ENCODE data around the gene SMAP2.

Gene SMAP2

GRCh38 chr1:40389871-40390560 lies 16.5 kb downstream of the SMAP2 start:
- Histone ChIP-seq H4K20me1 (no peaks in the 10 kb centered on the region), H3K9me3 (replicated peaks in 1 of 11) (peaks cover 0 to 21% (median 6%) of the 10 kb centered on the region in 11 experiments; a peak in 8 of 22 replicates), H3K4me3 (peak overlapping the region in 1 of 10 experiments; percentile 5; a peak in 1 of 20 replicates), H3K4me2 (peak overlapping the region in 7 of 11 experiments; percentile 0 to 98 (median 63); a peak in 11 of 22 replicates), H3K4me1 (peaks cover 48 to 95% (median 88%) of the 10 kb centered on the region in 10 experiments), H3K9ac (peak overlapping the region in 3 of 11 experiments; percentile 4 to 98 (median 86); a peak in 4 of 22 replicates), H3K36me3 (peaks cover 13 to 38% (median 19%) of the 10 kb centered on the region in 11 experiments), H3K27ac (peak overlapping the region; percentile 5 to 100 (median 77); a peak in 16 of 22 replicates), H3K27me3 (no peaks in the 10 kb centered on the region)
- peak in 3 of 11 experiments; percentile 18 to 71 (median 65); a peak in 3 of 22 replicates for TF ChIP-seq Cebpa-rat (IDR thresholded peaks at IDR 0.05)

GRCh38 chr1:40390857-40391256 lies 17.3 kb downstream of the SMAP2 start:
- peak overlapping the region in 3 of 11 experiments; percentile 68 to 86 (median 85); a peak in 6 of 22 replicates for H3K9ac ChIP-seq
- H4K20me1 ChIP-seq: no peaks in the 10 kb centered on the region
- H3K27ac ChIP-seq: peak overlapping the region in 9 of 11 experiments; percentile 1 to 100 (median 84); a peak in 15 of 22 replicates
- no peak for TF ChIP-seq Cebpa-rat (IDR thresholded peaks at IDR 0.05)
- H3K4me2 ChIP-seq: peak overlapping the region in 8 of 11 experiments; percentile 43 to 98 (median 65); a peak in 15 of 22 replicates
- H3K27me3 ChIP-seq: no peaks in the 10 kb centered on the region
- peaks cover 13 to 45% (median 22%) of the 10 kb centered on the region in 11 experiments for H3K36me3 ChIP-seq
- H3K9me3 ChIP-seq (replicated peaks in 1 of 11): peaks cover 0 to 21% (median 6%) of the 10 kb centered on the region in 11 experiments; a peak in 8 of 22 replicates
- H3K4me3 ChIP-seq: 0 out of 20 replicates have a peak overlapping the region, but pooled peaks of 1 of the 10 experiments have one; percentile 5
- H3K4me1 ChIP-seq: peaks cover 41 to 97% (median 90%) of the 10 kb centered on the region in 10 experiments

- H3K36me3 ChIP-seq: peaks cover 13 to 48% (median 22%) of the 10 kb centered on the region in 11 experiments
- peaks cover 39 to 100% (median 90%) of the 10 kb centered on the region in 10 experiments for H3K4me1 ChIP-seq
- no peak for TF ChIP-seq Cebpa-rat (IDR thresholded peaks at IDR 0.05)
- peak overlapping the region in 3 of 11 experiments; percentile 68 to 86 (median 85); a peak in 5 of 22 replicates for H3K9ac ChIP-seq
- peak overlapping the region in 2 of 10 experiments; percentile 3 to 4; a peak in 2 of 20 replicates for H3K4me3 ChIP-seq
- H4K20me1 ChIP-seq: no peaks in the 10 kb centered on the region
- H3K9me3 ChIP-seq (replicated peaks in 1 of 11): peaks cover 0 to 21% (median 7%) of the 10 kb centered on the region in 11 experiments; a peak in 8 of 22 replicates
- H3K4me2 ChIP-seq: peak overlapping the region; percentile 21 to 98 (median 50); a peak in 19 of 22 replicates
- no peaks in the 10 kb centered on the region for H3K27me3 ChIP-seq
- peak overlapping the region in 10 of 11 experiments; percentile 15 to 100 (median 80); a peak in 13 of 22 replicates for H3K27ac ChIP-seq
These were observed 18.2 kb downstream of the SMAP2 start for GRCh38 chr1:40391688-40392145.

GRCh38 chr1:40392221-40392620 lies 18.7 kb downstream of the SMAP2 start:
- Histone ChIP-seq H3K27ac (peak overlapping the region in 8 of 11 experiments; percentile 28 to 100 (median 84); a peak in 14 of 22 replicates), H3K9ac (peak overlapping the region in 3 of 11 experiments; percentile 68 to 86 (median 85); a peak in 5 of 22 replicates), H3K36me3 (peaks cover 13 to 50% (median 22%) of the 10 kb centered on the region in 11 experiments), H3K9me3 (replicated peaks in 1 of 11) (peaks cover 0 to 21% (median 7%) of the 10 kb centered on the region in 11 experiments; a peak in 8 of 22 replicates), H3K4me1 (peaks cover 35 to 100% (median 90%) of the 10 kb centered on the region in 10 experiments), H3K4me2 (peak overlapping the region; percentile 21 to 98 (median 50); a peak in 18 of 22 replicates), H3K27me3 (no peaks in the 10 kb centered on the region), H4K20me1 (no peaks in the 10 kb centered on the region), H3K4me3 (peak overlapping the region in 2 of 10 experiments; percentile 5 to 6; a peak in 2 of 20 replicates)
- no peak for TF ChIP-seq Cebpa-rat (IDR thresholded peaks at IDR 0.05)

GRCh38 chr1:40393173-40393572 lies 19.6 kb downstream of the SMAP2 start:
- no peak for TF ChIP-seq Cebpa-rat (IDR thresholded peaks at IDR 0.05)
- peaks cover 28 to 100% (median 90%) of the 10 kb centered on the region in 10 experiments; a peak in 19 of 20 replicates for H3K4me1 ChIP-seq
- H3K9ac ChIP-seq: peak overlapping the region in 5 of 11 experiments; percentile 46 to 86 (median 68); a peak in 9 of 22 replicates
- H3K9me3 ChIP-seq (replicated peaks in 1 of 11): peaks cover 0 to 27% (median 7%) of the 10 kb centered on the region in 11 experiments; a peak in 8 of 22 replicates
- peak overlapping the region in 10 of 11 experiments; percentile 3 to 98 (median 54); a peak in 17 of 22 replicates for H3K4me2 ChIP-seq
- peak overlapping the region in 1 of 10 experiments; percentile 12; a peak in 2 of 20 replicates for H3K4me3 ChIP-seq
- H3K36me3 ChIP-seq: peaks cover 13 to 56% (median 27%) of the 10 kb centered on the region in 11 experiments
- H3K27ac ChIP-seq: peak overlapping the region in 8 of 11 experiments; percentile 24 to 100 (median 84); a peak in 14 of 22 replicates
- H3K27me3 ChIP-seq: no peaks in the 10 kb centered on the region
- no peaks in the 10 kb centered on the region for H4K20me1 ChIP-seq

GRCh38 chr1:40394491-40395172 lies 21.1 kb downstream of the SMAP2 start:
- Histone ChIP-seq H3K9me3 (replicated peaks in 1 of 11) (peaks cover 0 to 21% (median 0%) of the 10 kb centered on the region in 11 experiments; a peak in 4 of 22 replicates), H3K4me2 (peak overlapping the region in 10 of 11 experiments; percentile 0 to 98 (median 54); a peak in 18 of 22 replicates), H3K27ac (peak overlapping the region in 10 of 11 experiments; percentile 6 to 100 (median 80); a peak in 17 of 22 replicates), H3K4me3 (peak overlapping the region in 1 of 10 experiments; percentile 28; a peak in 3 of 20 replicates), H3K27me3 (no peaks in the 10 kb centered on the region), H3K9ac (peak overlapping the region in 4 of 11 experiments; percentile 43 to 86 (median 76); a peak in 7 of 22 replicates), H3K4me1 (peaks cover 35 to 100% (median 85%) of the 10 kb centered on the region in 10 experiments), H3K36me3 (peaks cover 0 to 52% (median 19%) of the 10 kb centered on the region in 11 experiments; a peak in 17 of 22 replicates), H4K20me1 (no peaks in the 10 kb centered on the region)
- no peak for TF ChIP-seq Cebpa-rat (IDR thresholded peaks at IDR 0.05)

- Histone ChIP-seq H3K4me1 (peaks cover 43 to 100% (median 87%) of the 10 kb centered on the region in 10 experiments), H3K4me2 (peak overlapping the region in 8 of 11 experiments; percentile 46 to 98 (median 66); a peak in 16 of 22 replicates), H3K9me3 (replicated peaks in 1 of 11) (peaks cover 0 to 21% (median 0%) of the 10 kb centered on the region in 11 experiments; a peak in 4 of 22 replicates), H3K27ac (peak overlapping the region; percentile 2 to 100 (median 77); a peak in 20 of 22 replicates), H3K4me3 (peak overlapping the region in 2 of 10 experiments; percentile 15 to 21; a peak in 4 of 20 replicates), H4K20me1 (no peaks in the 10 kb centered on the region; a peak in 1 of 22 replicates), H3K9ac (peak overlapping the region in 7 of 11 experiments; percentile 22 to 86 (median 61); a peak in 13 of 22 replicates), H3K27me3 (no peaks in the 10 kb centered on the region), H3K36me3 (peaks cover 0 to 48% (median 14%) of the 10 kb centered on the region in 11 experiments; a peak in 15 of 22 replicates)
- no peak for TF ChIP-seq Cebpa-rat (IDR thresholded peaks at IDR 0.05)
These were observed 22.0 kb downstream of the SMAP2 start for GRCh38 chr1:40395190-40396175.

All from BLaER1 treated with 17β-estradiol and CSF1 and Interleukin-3, amounts not matched to agents 10 nM and 100 nM (cell line).